ENCODE results near the gene HPSE2. TPM values are rescaled to one million over a fixed set of nuclear protein-coding genes. Genes with fewer than 3 reads are reported as not detected.

The HPSE2 gene
- total RNA-seq, 4 donors from 2014 or later: 32.3 to 70.0 (median 43.6) TPM

DNA sequence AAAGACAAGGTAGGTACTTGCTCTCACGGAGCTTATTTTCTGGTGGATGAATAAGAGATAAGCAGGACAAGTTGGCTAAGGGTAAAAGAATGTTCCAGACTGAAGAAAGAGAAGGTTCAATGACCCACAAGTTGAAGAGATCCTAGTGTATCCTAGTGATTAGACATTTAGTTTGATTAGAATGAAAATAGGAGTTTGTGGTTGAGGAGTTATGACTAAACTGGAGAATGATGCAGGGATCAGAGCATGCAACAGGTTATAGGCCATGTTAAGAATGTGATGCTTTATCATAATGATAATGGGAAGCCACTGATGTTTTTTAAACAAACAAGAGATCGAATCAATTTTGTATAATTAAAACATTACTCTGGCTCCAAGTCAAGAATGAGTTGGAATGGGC, 357.2 kb downstream of the HPSE2 start:
- TF ChIP-seq POLR2A (IDR thresholded peaks at IDR 0.05; ENCODE audit: low read depth) (no peak), EP300 (IDR thresholded peaks at IDR 0.05) (no peak), POLR2AphosphoS5 (IDR thresholded peaks at IDR 0.05) (no peak)
- TF ChIP-seq, protein P1, sequence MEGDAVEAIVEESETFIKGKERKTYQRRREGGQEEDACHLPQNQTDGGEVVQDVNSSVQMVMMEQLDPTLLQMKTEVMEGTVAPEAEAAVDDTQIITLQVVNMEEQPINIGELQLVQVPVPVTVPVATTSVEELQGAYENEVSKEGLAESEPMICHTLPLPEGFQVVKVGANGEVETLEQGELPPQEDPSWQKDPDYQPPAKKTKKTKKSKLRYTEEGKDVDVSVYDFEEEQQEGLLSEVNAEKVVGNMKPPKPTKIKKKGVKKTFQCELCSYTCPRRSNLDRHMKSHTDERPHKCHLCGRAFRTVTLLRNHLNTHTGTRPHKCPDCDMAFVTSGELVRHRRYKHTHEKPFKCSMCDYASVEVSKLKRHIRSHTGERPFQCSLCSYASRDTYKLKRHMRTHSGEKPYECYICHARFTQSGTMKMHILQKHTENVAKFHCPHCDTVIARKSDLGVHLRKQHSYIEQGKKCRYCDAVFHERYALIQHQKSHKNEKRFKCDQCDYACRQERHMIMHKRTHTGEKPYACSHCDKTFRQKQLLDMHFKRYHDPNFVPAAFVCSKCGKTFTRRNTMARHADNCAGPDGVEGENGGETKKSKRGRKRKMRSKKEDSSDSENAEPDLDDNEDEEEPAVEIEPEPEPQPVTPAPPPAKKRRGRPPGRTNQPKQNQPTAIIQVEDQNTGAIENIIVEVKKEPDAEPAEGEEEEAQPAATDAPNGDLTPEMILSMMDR (IDR thresholded peaks at IDR 0.05): no peak
- Histone ChIP-seq H3K9me3 (no peaks in the 10 kb centered on the region), H3K27me3 (no peaks in the 10 kb centered on the region), H3K4me3 (no peak overlapping the region), H3K4me1 (peaks cover 0 to 34% (median 29%) of the 10 kb centered on the region in 4 donors), H3K36me3 (no peaks in the 10 kb centered on the region), H3K27ac (replicated peaks in 1 of 4) (no peak overlapping the region)
- 43% methylated on average over 2 of the region's 2 CpGs for WGBS
- no peak for DNase-seq (ENCODE audit: extremely low spot score)
- intact Hi-C loops (cut with DNase I): no loop called here

DNA sequence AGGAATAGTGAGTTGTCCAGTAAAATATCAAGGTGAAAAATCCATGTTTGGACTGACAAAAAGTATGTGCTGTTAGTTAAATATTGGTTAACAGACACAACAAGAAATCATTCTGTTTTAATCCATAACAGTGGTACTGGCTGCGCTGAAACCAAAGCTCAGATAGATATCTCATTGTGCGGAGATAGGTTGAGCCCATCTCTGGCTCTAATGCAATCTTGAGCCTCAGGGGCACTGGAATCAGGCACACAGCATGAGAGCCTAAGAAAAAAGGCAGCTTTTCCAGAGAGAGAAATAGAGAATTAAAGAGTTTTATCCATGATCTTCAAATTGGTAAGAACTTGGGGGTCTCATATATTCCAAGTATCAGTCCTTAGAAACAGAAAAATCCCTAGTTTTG, 373.7 kb downstream of the HPSE2 start:
- Histone ChIP-seq H3K4me3 (no peak overlapping the region), H3K4me1 (no peaks in the 10 kb centered on the region), H3K36me3 (no peaks in the 10 kb centered on the region), H3K27me3 (no peaks in the 10 kb centered on the region), H3K9me3 (peaks cover 0 to 8% (median 0%) of the 10 kb centered on the region in 4 donors), H3K27ac (replicated peaks in 1 of 4) (no peak overlapping the region)
- intact Hi-C loops (cut with DNase I): no loop called here
- TF ChIP-seq, protein P1 (IDR thresholded peaks at IDR 0.05): no peak
- TF ChIP-seq POLR2A (IDR thresholded peaks at IDR 0.05; ENCODE audit: low read depth) (no peak), EP300 (IDR thresholded peaks at IDR 0.05) (no peak), POLR2AphosphoS5 (IDR thresholded peaks at IDR 0.05) (no peak)
- DNase-seq (ENCODE audit: extremely low spot score): no peak
- WGBS: 95% methylated on average over 2 of the region's 2 CpGs

DNA sequence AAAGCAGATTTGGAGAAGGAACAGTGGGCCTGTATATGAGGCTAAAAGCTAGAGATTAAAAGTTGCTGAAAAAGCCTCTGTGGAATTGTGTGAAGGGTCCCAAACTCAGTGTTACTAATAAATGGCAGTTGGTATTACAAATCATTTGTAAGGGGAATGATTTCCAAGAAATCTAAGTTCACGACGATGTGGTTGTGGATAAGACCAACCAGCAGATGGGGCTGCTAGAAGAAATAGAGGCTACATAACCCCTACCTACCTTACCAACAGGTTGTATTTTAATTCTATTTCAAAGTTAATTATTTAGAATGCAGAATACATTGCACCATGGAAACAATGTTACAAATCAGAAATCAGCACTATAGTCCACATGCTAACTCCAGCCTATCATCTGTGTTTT, 377.1 kb downstream of the HPSE2 start:
- Histone ChIP-seq H3K4me1 (no peaks in the 10 kb centered on the region), H3K27me3 (no peaks in the 10 kb centered on the region), H3K4me3 (no peak overlapping the region), H3K36me3 (no peaks in the 10 kb centered on the region), H3K27ac (replicated peaks in 1 of 4) (no peak overlapping the region), H3K9me3 (no peaks in the 10 kb centered on the region)
- WGBS: 90% methylated on average over 2 of the region's 2 CpGs
- TF ChIP-seq EP300 (IDR thresholded peaks at IDR 0.05): no peak
- TF ChIP-seq, protein P1 (IDR thresholded peaks at IDR 0.05): no peak
- no peak for TF ChIP-seq POLR2AphosphoS5 (IDR thresholded peaks at IDR 0.05)
- TF ChIP-seq POLR2A (IDR thresholded peaks at IDR 0.05; ENCODE audit: low read depth): no peak
- intact Hi-C loops (cut with DNase I): no loop called here
- DNase-seq (ENCODE audit: extremely low spot score): no peak

DNA sequence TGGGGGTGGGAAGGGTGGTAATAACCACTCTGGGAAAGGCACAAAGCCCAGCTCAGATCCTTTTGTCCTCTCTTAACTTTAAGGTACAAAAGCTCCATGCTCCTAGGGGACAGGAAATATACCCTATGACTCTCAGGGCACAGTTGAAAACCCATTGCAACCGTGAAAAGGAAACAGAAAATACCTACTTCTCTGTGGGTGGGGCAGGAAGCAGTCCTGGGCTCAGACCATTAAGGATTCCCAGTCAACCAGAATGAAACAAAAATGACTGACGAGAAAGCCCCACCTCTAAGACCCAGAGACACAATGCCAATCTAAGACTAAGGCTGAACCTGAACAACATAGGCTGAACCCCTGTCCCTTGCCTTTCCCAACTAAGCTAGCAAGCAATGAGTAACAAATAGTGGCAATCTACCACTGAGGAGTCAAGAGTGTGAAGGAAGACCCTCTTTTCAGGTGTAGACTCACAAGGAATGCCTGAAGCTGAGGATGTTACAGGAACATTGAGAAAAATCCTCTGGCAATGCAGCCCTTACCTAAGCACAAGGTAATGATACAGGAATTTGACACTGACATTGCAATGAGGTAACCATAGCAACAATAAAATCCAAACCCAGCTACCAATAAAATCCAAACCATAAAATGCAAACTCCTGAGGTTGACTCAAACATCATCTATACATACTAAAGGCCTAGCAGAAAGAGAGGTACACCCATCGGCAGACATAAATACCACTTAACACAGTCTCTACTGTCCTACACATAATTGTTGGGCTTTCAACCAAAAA, 380.1 kb downstream of the HPSE2 start:
- intact Hi-C loops (cut with DNase I): no loop called here
- H3K9me3 ChIP-seq: no peaks in the 10 kb centered on the region
- WGBS: 80% methylated on average over 3 of the region's 3 CpGs

More for the DNA sequence above, 380.1 kb downstream of the HPSE2 start:
- TF ChIP-seq EP300 (IDR thresholded peaks at IDR 0.05) (no peak), POLR2AphosphoS5 (IDR thresholded peaks at IDR 0.05) (no peak), POLR2A (IDR thresholded peaks at IDR 0.05; ENCODE audit: low read depth) (no peak)
- TF ChIP-seq, protein P1 (IDR thresholded peaks at IDR 0.05): no peak
- no peak for DNase-seq (ENCODE audit: extremely low spot score)
- H3K4me3 ChIP-seq: no peak overlapping the region
- H3K27ac ChIP-seq (replicated peaks in 1 of 4): no peak overlapping the region
- H3K4me1 ChIP-seq: no peaks in the 10 kb centered on the region
- H3K36me3 ChIP-seq: no peaks in the 10 kb centered on the region
- H3K27me3 ChIP-seq: no peaks in the 10 kb centered on the region

All from esophagus muscularis mucosa (tissue), 4 donors.